Stomach (tissue), 4 donors: Measurements from ENCODE around the gene CDKN2AIPNL.

ENCODE experiments used
- CTCF ChIP-seq, 7 experiments: fragments of 450-650 bp in 4 of 7; fragments of 200-600 bp in 3 of 7; sonication (generic) in 3 of 7; IDR thresholded peaks; one replicate each; pipeline ENCODE4 v1.5.1; 2016 to 2019; ENCODE audit warnings: antibody characterized with exemption in 7 of 7, control low read depth in 2 of 7, mild to moderate bottlenecking in 1 of 7
- POLR2A ChIP-seq, 4 donors: fragments of 450-650 bp; IDR thresholded peaks; one replicate each; pipeline ENCODE4 v1.6.1; 2016; ENCODE audit warnings: antibody characterized with exemption in 4 of 4, control low read depth in 2 of 4, mild to moderate bottlenecking in 1 of 4, moderate library complexity in 1 of 4
- POLR2AphosphoS5 ChIP-seq, 3 donors: sonication (generic); formaldehyde crosslinking; IDR thresholded peaks; one replicate each; pipeline ENCODE4 v1.6.1; 2016; ENCODE audit warnings: antibody characterized with exemption in 3 of 3

- TF ChIP-seq CTCF (IDR thresholded peaks at IDR 0.05): no peak
- TF ChIP-seq POLR2AphosphoS5 (IDR thresholded peaks at IDR 0.05): no peak
- no peak for TF ChIP-seq POLR2A (IDR thresholded peaks at IDR 0.05)
Observed at GRCh38 chr5:134427540-134428041, 15.9 kb upstream of the CDKN2AIPNL start.
